GM19099 (cell line): Measurements from ENCODE around the gene MDC1.

Experiments used
- POLR2A ChIP-seq: IDR thresholded peaks from 3 replicates; pipeline ENCODE4 v1.6.1; 2011; ENCODE audit warnings: low read depth; ENCODE audit not compliant: insufficient read length; ENCODE audit errors: extremely low read depth

MDC1 gene

GRCh38 chr6:30714263-30714662 is 2.8 kb downstream of the MDC1 start:
- TF ChIP-seq POLR2A = no peak

DNA sequence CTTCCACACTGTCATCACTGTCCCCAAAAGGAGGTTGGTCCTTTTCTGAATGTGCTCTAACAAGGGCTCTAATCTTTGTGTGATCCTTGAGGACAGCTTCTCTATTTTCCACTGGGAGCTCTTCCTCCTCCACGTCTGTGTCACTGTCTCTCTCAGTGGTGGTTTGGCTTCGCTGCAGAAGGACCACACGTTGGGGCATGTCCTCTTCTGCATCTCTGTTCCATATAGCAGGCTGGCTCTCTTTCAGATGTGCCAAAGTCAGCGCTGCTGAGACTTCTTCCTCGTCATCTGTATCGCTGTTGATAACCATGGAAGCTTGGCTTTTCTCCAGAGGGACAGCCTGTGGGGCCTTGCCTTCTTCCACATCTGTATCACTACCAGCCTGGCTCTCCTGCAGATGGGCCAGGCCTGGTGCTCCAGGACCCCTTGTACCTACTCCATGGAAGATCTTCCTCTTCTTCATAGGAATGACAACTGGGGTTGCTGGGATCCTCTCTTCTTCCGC is 4.6 kb downstream of the MDC1 start:
- TF ChIP-seq POLR2A = no peak

GRCh38 chr6:30711758-30712380 is 5.2 kb downstream of the MDC1 start:
- TF ChIP-seq POLR2A = peak; percentile 25

GRCh38 chr6:30709101-30709868 is 7.8 kb downstream of the MDC1 start:
- no peak for TF ChIP-seq POLR2A

DNA sequence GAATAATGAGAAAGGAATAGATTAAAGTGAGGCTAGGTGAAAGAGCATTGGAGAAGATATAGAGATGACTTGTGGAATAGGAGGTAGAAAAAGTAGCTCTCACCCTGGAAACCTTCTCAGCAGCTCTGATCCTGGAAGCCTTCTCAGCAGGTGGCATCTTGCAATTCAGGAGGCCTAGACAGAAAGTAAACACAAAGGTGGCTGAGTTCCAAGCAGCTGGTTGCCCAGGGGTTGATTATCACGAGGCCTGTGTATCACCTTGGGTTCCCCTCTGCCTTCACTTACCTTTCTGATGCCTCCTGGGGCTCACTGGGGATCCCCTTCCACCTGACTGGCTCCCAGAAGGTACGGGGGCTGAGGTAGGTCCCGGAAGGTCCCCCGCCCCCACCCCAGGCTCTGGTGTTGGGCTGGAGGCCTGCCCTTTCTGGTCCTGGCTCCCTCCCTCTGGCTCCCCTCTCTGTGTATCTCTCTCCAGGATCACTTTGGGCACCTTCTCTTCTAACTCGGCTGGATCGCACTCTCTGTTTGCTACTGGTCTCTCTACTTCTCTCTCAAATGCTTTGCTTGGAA is 9.7 kb downstream of the MDC1 start:
- TF ChIP-seq POLR2A = no peak

GRCh38 chr6:30705620-30706019 is 11.5 kb downstream of the MDC1 start:
- TF ChIP-seq POLR2A = no peak

DNA sequence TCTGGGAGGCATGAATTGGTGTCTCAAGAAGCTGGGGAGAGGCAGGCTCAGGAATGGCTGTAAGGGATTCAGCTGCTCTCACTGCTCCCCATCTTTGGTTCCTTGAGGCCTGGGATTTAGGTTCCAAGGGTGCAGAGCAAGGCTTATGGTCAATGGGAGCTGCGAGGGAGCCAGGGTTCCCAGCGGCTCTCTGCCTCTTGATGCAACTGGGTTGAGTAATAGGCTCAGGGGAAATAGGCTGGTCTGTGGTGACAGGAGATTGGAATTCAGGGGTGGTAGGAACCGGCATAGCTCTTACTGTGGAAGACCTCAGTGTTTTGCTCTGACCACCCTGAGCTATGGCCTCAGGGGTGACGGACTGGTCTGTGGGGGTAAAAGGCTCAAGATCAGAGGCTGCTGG is 13.3 kb downstream of the MDC1 start:
- TF ChIP-seq POLR2A = no peak

GRCh38 chr6:30703011-30703410 is 14.1 kb downstream of the MDC1 start:
- TF ChIP-seq POLR2A = no peak

GRCh38 chr6:30700340-30700739 is 16.7 kb downstream of the MDC1 start:
- TF ChIP-seq POLR2A = no peak

DNA sequence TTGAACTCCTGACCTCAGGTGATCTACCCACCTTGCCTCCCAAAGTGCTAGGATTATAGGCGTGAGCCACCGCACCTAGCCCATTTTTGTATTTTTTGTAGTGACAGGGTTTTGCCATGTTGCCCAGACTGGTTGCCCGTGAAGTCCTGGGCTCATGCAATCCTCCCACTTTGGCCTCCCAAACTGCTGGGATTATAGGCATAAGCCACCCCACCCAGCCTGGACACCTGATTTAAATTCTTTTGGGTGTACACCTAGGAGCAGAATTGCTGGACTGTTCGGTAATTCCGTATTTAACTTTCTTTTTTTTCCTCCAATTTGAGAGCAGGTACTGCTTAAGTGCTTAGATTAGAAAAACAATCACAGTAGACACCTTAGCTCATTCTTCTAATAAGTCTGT is 20.6 kb downstream of the MDC1 start:
- TF ChIP-seq POLR2A = no peak

- no peak for TF ChIP-seq POLR2A
Measured at GRCh38 chr6:30691208-30691847, 25.8 kb downstream of the MDC1 start.

- peak; percentile 63 for TF ChIP-seq POLR2A
Measured at GRCh38 chr6:30690403-30691207, 26.5 kb downstream of the MDC1 start, which contains the start of gene NRM. NRM (minus strand) TSS chr6:30690984; CDS start chr6:30690974, 10 bp downstream.

DNA sequence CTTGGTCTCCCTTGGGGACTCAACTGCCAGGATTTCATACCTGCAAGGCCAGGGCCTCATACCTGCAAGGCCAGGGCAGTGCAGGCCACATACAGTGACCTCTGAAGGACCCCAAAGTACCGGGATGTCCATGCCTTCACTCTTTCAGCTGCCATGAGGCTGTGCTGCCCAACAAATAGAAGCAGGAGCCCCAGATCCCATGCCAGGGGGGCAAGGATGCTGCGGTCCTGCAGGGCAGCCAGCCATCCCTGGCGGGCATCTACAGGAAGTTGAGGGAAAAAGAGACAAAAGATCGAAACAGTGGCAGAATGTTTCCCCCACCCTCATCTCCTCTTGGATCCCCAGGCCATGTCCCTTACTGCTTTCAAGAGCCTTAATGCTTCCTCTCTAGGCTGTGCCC is 27.1 kb downstream of the MDC1 start:
- no peak for TF ChIP-seq POLR2A

- TF ChIP-seq POLR2A = peak; percentile 31
Measured at GRCh38 chr6:30689022-30689865, 27.8 kb downstream of the MDC1 start.
